ENCODE results near the gene RFC3. TPM values are rescaled to one million over a fixed set of nuclear protein-coding genes. Genes with fewer than 3 reads are reported as not detected.

The RFC3 gene
- total and polyA plus RNA-seq, 2 donors (not counting 1 experiment from before 2014, with no cell fraction given): 3.1 to 13.4 TPM

DNA sequence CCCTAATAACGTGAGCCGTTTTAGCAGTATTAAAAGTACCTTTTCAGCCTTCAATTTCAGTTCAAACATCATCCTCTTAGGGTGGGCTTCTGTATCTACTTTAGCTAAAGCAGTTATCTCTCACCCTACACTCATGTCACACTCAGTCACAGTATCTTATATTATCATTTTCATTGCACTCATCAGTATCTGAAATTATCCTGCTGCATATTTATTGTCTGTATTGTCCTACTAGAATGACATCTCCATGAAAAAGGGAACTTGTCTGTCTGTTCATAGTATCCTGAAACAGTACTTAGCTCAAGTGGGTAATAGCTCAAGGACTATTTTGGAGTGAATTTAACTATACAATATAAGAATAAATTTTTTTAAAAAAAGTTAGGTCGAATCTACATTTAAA lies 19.9 kb upstream of the RFC3 start:
- Histone ChIP-seq H3K27ac (ENCODE audit: insufficient read depth, low read length) (no peak overlapping the region), H2AFZ (ENCODE audit: low read length) (no peak overlapping the region), H3K79me2 (ENCODE audit: control insufficient read depth, insufficient read depth, low read length) (no peaks in the 10 kb centered on the region), H3K9me3 (ENCODE audit: control insufficient read depth, insufficient read depth, low read depth, low read length) (no peaks in the 10 kb centered on the region), H3K27me3 (ENCODE audit: control insufficient read depth, insufficient read depth, low read length) (no peaks in the 10 kb centered on the region), H4K20me1 (ENCODE audit: control insufficient read depth, extremely low read depth, insufficient read depth, low read length) (no peaks in the 10 kb centered on the region), H3K4me3 (replicated peaks in 1 of 4; ENCODE audit: control extremely low read depth in 1 of 4, insufficient read depth in 1 of 4, low read depth in 3 of 4, low read length in 4 of 4) (no peak overlapping the region), H3K36me3 (ENCODE audit: control insufficient read depth, insufficient read depth, low read length) (no peaks in the 10 kb centered on the region), H3K4me2 (ENCODE audit: extremely low read depth, insufficient read depth, low read length) (no peak overlapping the region), H3K9ac (ENCODE audit: insufficient read depth, low read length) (no peak overlapping the region), H3K4me1 (ENCODE audit: control insufficient read depth, extremely low read depth, insufficient read depth, low read length) (no peaks in the 10 kb centered on the region)
- DNase-seq (ENCODE audit: low read depth in 2 of 2): no peak
- TF ChIP-seq CTCF (conservative IDR thresholded peaks at IDR 0.05 in 1 of 2, IDR thresholded peaks at IDR 0.05 in 1 of 2; ENCODE audit: low read depth in 1 of 2, low read length in 2 of 2) (no peak), EZH2 (IDR thresholded peaks at IDR 0.05; ENCODE audit: low read length, missing control alignments) (no peak)

DNA sequence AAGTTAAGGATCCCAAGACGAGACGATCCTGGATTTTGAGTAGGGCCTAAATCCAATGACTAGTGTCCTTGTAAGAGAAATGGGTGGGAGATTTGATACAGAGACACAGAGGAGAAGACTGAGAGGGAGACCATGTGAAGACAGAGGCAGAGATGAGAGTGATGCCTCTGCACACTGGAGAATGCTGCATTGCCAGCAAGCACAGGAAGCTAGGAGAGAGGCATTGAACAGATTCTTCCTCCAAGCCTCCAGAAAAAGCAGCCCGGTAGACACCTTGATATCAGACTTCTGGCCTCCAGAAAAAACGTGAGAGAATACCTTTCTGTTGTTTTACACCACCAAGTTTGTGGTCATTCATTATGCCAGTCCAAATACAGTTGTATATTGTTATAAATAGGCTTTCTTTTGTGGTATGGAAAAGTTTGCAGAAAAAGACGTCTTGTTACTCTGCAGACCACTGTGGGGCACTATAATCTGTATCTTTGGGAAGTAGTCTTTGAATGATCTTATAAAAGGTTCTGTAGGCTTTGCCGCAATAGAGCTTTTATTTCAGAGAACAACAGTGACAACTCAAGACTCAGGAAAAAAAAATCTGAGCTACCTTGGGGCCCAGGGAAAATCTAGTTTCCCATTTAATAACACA lies 17.9 kb upstream of the RFC3 start:
- H3K36me3 ChIP-seq (ENCODE audit: control insufficient read depth, insufficient read depth, low read length): no peaks in the 10 kb centered on the region
- peak overlapping the region in 2 of 4 experiments; percentile 39 to 48 for H3K4me3 ChIP-seq (replicated peaks in 1 of 4; ENCODE audit: control extremely low read depth in 1 of 4, insufficient read depth in 1 of 4, low read depth in 3 of 4, low read length in 4 of 4)
- DNase-seq (ENCODE audit: low read depth in 2 of 2): peak; percentile 48 to 77
- H3K4me1 ChIP-seq (ENCODE audit: control insufficient read depth, extremely low read depth, insufficient read depth, low read length): no peaks in the 10 kb centered on the region
- no peak overlapping the region for H2AFZ ChIP-seq (ENCODE audit: low read length)
- peak overlapping the region; percentile 46 for H3K4me2 ChIP-seq (ENCODE audit: extremely low read depth, insufficient read depth, low read length)
- H4K20me1 ChIP-seq (ENCODE audit: control insufficient read depth, extremely low read depth, insufficient read depth, low read length): no peaks in the 10 kb centered on the region
- no peaks in the 10 kb centered on the region for H3K27me3 ChIP-seq (ENCODE audit: control insufficient read depth, insufficient read depth, low read length)
- no peaks in the 10 kb centered on the region for H3K9me3 ChIP-seq (ENCODE audit: control insufficient read depth, insufficient read depth, low read depth, low read length)
- no peak overlapping the region for H3K27ac ChIP-seq (ENCODE audit: insufficient read depth, low read length)
- TF ChIP-seq CTCF (conservative IDR thresholded peaks at IDR 0.05 in 1 of 2, IDR thresholded peaks at IDR 0.05 in 1 of 2; ENCODE audit: low read depth in 1 of 2, low read length in 2 of 2): peak; percentile 39 to 50
- TF ChIP-seq EZH2 (IDR thresholded peaks at IDR 0.05; ENCODE audit: low read length, missing control alignments): no peak
- no peak overlapping the region for H3K9ac ChIP-seq (ENCODE audit: insufficient read depth, low read length)
- no peaks in the 10 kb centered on the region for H3K79me2 ChIP-seq (ENCODE audit: control insufficient read depth, insufficient read depth, low read length)

- H3K27me3 ChIP-seq (ENCODE audit: control insufficient read depth, insufficient read depth, low read length): no peaks in the 10 kb centered on the region
- H3K36me3 ChIP-seq (ENCODE audit: control insufficient read depth, insufficient read depth, low read length): no peaks in the 10 kb centered on the region
- peak overlapping the region in 2 of 4 experiments; percentile 39 to 48 for H3K4me3 ChIP-seq (replicated peaks in 1 of 4; ENCODE audit: control extremely low read depth in 1 of 4, insufficient read depth in 1 of 4, low read depth in 3 of 4, low read length in 4 of 4)
- no peak overlapping the region for H3K9ac ChIP-seq (ENCODE audit: insufficient read depth, low read length)
- TF ChIP-seq EZH2 (IDR thresholded peaks at IDR 0.05; ENCODE audit: low read length, missing control alignments) (no peak), CTCF (conservative IDR thresholded peaks at IDR 0.05 in 1 of 2, IDR thresholded peaks at IDR 0.05 in 1 of 2; ENCODE audit: low read depth in 1 of 2, low read length in 2 of 2) (no peak)
- no peak overlapping the region for H3K27ac ChIP-seq (ENCODE audit: insufficient read depth, low read length)
- peak overlapping the region; percentile 46 for H3K4me2 ChIP-seq (ENCODE audit: extremely low read depth, insufficient read depth, low read length)
- DNase-seq (ENCODE audit: low read depth in 2 of 2): peak in 1 of 2 donors; percentile 15
- H3K9me3 ChIP-seq (ENCODE audit: control insufficient read depth, insufficient read depth, low read depth, low read length): no peaks in the 10 kb centered on the region
- H3K4me1 ChIP-seq (ENCODE audit: control insufficient read depth, extremely low read depth, insufficient read depth, low read length): no peaks in the 10 kb centered on the region
- H4K20me1 ChIP-seq (ENCODE audit: control insufficient read depth, extremely low read depth, insufficient read depth, low read length): no peaks in the 10 kb centered on the region
- H3K79me2 ChIP-seq (ENCODE audit: control insufficient read depth, insufficient read depth, low read length): no peaks in the 10 kb centered on the region
- H2AFZ ChIP-seq (ENCODE audit: low read length): no peak overlapping the region
These were observed 17.2 kb upstream of the RFC3 start for GRCh38 chr13:33800646-33801186.

All from fibroblast of lung (primary cell).